Measurements from ENCODE around the gene CORO2A.

GRCh38 chr9:98071737-98072136, 120.7 kb downstream of the CORO2A start:
- TF ChIP-seq TAF1 (IDR thresholded peaks at IDR 0.05; ENCODE audit: low read depth, low read length) (no peak), POLR2A (IDR thresholded peaks at IDR 0.05; ENCODE audit: low read depth, low read length) (no peak)
